ENCODE measurements around the gene GUCD1.
A peak's percentile ranks its signal among the peaks of the same experiment; 100 is the strongest.
"Not testable (repeated sequence)": the region's sequence is repeated elsewhere in the genome, so short reads cannot be mapped to it uniquely, and the experiment has no call there.

Gene GUCD1

GRCh38 chr22:24563246-24563645, 8.3 kb upstream of the GUCD1 start:
- no peak for DNase-seq

GRCh38 chr22:24559471-24559870, 4.5 kb upstream of the GUCD1 start:
- no peak for DNase-seq

GRCh38 chr22:24555165-24556039, 464 bp upstream of the GUCD1 start, which contains the start of gene SNRPD3:
Gene SNRPD3 (plus strand): TSS chr22:24555999. CDS start chr22:24557675, 1,676 bp downstream.
- DNase-seq: peak; percentile 100

- DNase-seq: no peak
Measured at GRCh38 chr22:24553597-24554312, 1.2 kb downstream of the GUCD1 start.

- DNase-seq: not testable (repeated sequence)
Measured at GRCh38 chr22:24552503-24553286, 2.2 kb downstream of the GUCD1 start.

- DNase-seq: no peak
Measured at GRCh38 chr22:24550902-24551435, 4.0 kb downstream of the GUCD1 start.

- no peak for DNase-seq
Measured at GRCh38 chr22:24550028-24550901, 4.7 kb downstream of the GUCD1 start.

- no peak for DNase-seq
Measured at GRCh38 chr22:24548812-24549211, 6.1 kb downstream of the GUCD1 start.

GRCh38 chr22:24543679-24544243, 11.2 kb downstream of the GUCD1 start:
- no peak for DNase-seq

GRCh38 chr22:24543185-24543601, 11.7 kb downstream of the GUCD1 start:
- DNase-seq: no peak

GRCh38 chr22:24542641-24543040, 12.3 kb downstream of the GUCD1 start:
- DNase-seq: no peak

GRCh38 chr22:24541681-24542515, 13.0 kb downstream of the GUCD1 start:
- no peak for DNase-seq

- no peak for DNase-seq
Measured at GRCh38 chr22:24540470-24540869, 14.5 kb downstream of the GUCD1 start.

GRCh38 chr22:24536089-24536488, 18.8 kb downstream of the GUCD1 start:
- no peak for DNase-seq

- no peak for DNase-seq
Measured at GRCh38 chr22:24535348-24535747, 19.6 kb downstream of the GUCD1 start.

- no peak for DNase-seq
Measured at GRCh38 chr22:24532075-24532474, 22.9 kb downstream of the GUCD1 start.

GRCh38 chr22:24530968-24531367, 24.0 kb downstream of the GUCD1 start:
- not testable (repeated sequence) for DNase-seq

- DNase-seq: no peak
Measured at GRCh38 chr22:24529898-24530297, 25.0 kb downstream of the GUCD1 start.

GRCh38 chr22:24526191-24526590, 28.7 kb downstream of the GUCD1 start:
- no peak for DNase-seq

GRCh38 chr22:24525416-24526037, 29.4 kb downstream of the GUCD1 start:
- DNase-seq: peak; percentile 80

Data from CD4-positive, alpha-beta T cell treated with Interleukin-12 subunit alpha and Interleukin-12 subunit beta, for 1 hour (primary cell).